Parietal lobe (tissue), 1 donor: Measurements from ENCODE around the gene WNK2. TPM values are rescaled to one million over a fixed set of nuclear protein-coding genes. Genes with fewer than 3 reads are reported as not detected.

Experiments used
- total RNA-seq: library from RNA; depleted of rRNA; stranded (reverse); fragments of >200 nt; gene quantifications from one replicate; pipeline ENCODE4 v1.2.3, GENCODE V29; 2014

WNK2 gene
- total RNA-seq = 86.1 TPM

GRCh38 chr9:93183663-93184431 is at the start of gene WNK2:
WNK2 (plus strand) TSS chr9:93184139; CDS start chr9:93184930, 791 bp downstream.

Other genes with a start within 250 kb of the WNK2 start
- gene FGD3, start 236.6 kb upstream of the WNK2 start, total RNA-seq = 32.2 TPM
- gene SUSD3, start 125.4 kb upstream of the WNK2 start, total RNA-seq = 1.3 TPM
- gene CARD19, start 87.9 kb upstream of the WNK2 start, total RNA-seq = 17.5 TPM
- 7.8 TPM for gene NINJ1, start 49.9 kb upstream of the WNK2 start, total RNA-seq